AG09319 (cell line): Measurements from ENCODE around the gene PARD3.
A peak's percentile ranks its signal among the peaks of the same experiment; 100 is the strongest.
"Not testable (repeated sequence)": the region's sequence is repeated elsewhere in the genome, so short reads cannot be mapped to it uniquely, and the experiment has no call there.

ENCODE experiments used
- DNase-seq: peaks from one replicate; pipeline ENCODE4 v3.0.0-alpha.2; 2010; ENCODE audit warnings: low read depth; ENCODE audit errors: extremely low read depth
- TF ChIP-seq, protein P1 (sequence below): IDR thresholded peaks from 2 replicates; pipeline ENCODE4 v1.5.1; 2011; ENCODE audit warnings: low read depth, mild to moderate bottlenecking, inconsistent platforms, low read length, moderate library complexity

Gene PARD3

DNA sequence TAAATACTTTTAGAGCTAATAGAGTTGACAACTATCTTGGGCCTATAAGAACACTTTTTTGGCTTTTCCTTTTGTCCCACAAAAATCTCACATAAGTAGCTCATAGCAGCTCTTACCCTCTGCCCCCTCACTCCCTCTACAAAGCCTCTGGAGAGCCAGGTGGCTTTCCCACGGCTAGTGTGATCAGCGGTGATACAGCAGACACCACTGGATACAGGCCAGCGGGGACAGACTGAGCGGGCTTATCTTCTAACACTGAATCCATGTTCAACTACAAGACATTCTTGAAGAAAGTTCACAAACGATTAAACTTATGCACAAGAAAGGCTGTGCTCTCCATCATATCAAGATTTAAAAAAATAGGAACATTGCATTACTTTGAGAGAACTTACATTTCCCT is 377.2 kb downstream of the PARD3 start:
- TF ChIP-seq, protein P1, sequence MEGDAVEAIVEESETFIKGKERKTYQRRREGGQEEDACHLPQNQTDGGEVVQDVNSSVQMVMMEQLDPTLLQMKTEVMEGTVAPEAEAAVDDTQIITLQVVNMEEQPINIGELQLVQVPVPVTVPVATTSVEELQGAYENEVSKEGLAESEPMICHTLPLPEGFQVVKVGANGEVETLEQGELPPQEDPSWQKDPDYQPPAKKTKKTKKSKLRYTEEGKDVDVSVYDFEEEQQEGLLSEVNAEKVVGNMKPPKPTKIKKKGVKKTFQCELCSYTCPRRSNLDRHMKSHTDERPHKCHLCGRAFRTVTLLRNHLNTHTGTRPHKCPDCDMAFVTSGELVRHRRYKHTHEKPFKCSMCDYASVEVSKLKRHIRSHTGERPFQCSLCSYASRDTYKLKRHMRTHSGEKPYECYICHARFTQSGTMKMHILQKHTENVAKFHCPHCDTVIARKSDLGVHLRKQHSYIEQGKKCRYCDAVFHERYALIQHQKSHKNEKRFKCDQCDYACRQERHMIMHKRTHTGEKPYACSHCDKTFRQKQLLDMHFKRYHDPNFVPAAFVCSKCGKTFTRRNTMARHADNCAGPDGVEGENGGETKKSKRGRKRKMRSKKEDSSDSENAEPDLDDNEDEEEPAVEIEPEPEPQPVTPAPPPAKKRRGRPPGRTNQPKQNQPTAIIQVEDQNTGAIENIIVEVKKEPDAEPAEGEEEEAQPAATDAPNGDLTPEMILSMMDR = no peak
- no peak for DNase-seq

DNA sequence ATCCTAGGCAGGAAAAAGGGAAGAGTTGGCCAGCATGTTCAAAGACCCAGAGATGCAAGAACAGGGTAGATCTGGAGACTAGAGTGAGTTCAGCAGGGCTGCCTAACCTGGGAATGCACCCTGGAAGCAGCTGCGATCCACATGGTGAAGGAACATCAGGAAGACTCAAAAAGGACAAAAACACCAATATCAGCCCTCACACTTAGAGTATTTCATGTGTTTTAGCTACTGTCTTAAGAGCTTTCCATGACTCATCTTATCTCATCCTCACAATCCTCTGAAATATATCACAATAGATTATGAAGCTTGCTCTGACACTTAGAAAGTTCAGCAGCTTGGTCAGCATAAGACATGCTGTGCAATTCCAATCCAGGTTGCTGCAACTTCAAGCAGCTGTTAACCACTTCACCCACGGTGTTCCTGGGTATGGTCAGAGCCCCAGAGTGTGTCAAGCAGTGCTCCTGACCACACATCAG is 380.9 kb downstream of the PARD3 start:
- DNase-seq = peak; percentile 31
- TF ChIP-seq, protein P1 = no peak

DNA sequence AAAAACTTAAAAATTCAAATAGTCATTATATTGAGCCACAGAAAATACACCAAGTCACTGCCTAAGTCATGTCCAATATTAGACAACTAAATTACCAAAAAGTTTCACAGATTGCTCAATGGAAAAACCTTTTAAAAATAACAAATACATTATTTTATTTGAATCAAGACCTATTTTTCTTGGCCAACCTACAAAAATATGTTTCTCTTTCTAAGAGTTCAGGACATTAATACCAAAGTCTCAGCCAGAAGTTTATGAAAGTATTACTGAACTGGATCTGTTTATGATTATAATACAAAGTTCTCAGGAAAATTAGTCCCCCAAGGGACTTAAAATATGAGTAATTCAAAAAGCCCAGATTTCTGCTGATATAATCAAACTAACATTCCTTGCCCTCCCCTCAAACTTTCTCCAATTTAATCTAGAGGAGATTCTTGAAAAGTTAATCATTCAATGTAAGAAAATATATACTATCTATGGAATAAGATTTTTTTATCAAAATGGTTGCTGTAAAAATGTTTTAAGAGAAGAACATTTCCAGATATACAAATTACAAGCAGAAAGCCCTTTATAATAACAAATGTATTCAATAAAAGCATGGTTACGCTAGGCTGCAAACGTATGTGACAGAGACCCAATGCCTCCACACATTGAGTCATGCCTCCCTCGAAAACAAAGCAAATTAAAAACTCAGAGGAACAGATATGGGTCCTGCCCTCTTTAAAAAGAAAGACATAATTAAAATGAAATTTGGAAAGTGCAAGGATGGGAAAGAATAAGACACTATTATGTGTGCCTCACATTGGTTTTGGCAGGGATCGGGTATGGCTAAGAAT is 381.6 kb downstream of the PARD3 start:
- peak; percentile 88 for DNase-seq
- TF ChIP-seq, protein P1 = no peak

DNA sequence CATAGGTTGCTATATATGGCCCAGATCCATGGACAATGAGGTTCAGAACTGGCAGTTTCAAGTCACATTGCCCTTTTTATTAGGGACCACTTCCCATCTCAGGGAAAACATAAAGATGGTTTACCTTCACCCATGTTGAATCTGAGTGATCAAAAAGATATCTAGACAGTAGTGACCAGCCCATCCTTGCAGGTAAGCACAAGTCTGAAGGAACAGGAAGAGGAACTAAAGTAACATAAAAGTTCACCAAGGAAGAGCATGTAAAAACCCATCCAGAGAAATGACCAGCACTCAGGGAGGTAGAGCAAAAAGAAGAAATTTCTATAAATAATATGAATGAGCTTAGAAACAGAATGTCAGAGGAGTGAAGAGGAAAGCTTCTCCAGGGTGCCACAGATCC is 382.5 kb downstream of the PARD3 start:
- DNase-seq = no peak
- TF ChIP-seq, protein P1 = no peak

DNA sequence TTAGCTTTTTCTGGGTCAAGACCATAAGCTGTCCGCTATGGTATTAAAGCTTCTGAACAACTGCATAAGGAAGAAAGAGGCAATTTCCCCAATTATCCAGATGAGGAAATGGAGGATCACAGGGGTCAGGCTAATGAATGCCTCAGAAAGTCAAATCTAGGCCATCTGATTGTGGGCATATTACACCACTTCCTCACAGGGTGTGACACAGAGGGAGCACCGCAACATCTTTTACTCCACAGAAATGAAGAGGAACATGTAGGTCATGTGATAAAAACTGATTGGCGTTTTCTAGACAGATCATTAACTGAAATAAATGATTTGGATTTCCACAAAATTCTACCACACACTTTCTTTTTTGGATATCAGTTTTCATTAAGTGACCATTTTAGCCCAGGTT is 384.4 kb downstream of the PARD3 start:
- no peak for DNase-seq
- TF ChIP-seq, protein P1 = no peak

DNA sequence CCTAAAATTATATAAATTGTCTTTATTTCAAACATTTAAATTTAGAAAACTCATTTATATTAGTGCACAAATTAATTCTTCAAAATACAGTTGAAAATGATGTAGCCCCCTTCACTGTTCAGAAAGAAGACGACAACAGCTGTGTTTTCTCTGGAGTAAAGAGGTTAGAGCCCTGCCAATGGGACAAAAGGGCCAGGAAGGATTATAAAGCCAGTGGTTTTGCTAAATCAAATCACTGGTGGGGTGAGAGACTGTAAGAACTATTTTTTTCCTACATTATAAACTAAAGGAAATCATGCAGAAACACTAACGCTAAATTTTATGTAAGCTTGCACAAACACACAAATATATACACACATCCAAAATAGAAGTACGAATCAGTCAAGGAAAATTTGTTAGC is 386.6 kb downstream of the PARD3 start:
- TF ChIP-seq, protein P1 = no peak
- no peak for DNase-seq

DNA sequence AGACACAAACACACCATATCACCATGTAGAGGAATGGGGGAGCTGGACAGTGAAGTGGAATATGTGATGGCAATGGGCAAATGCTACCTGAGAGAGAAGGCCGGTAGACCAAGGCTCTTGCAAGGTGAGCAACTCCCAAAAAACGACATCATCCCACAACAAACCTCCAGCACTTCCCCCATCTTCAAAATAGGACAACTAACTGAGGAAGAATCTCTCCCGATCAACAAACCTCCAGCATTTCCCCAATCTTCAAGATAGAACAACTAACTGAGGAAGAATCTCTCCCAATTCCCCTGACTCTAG is 387.2 kb downstream of the PARD3 start:
- TF ChIP-seq, protein P1 = no peak
- DNase-seq = no peak

DNA sequence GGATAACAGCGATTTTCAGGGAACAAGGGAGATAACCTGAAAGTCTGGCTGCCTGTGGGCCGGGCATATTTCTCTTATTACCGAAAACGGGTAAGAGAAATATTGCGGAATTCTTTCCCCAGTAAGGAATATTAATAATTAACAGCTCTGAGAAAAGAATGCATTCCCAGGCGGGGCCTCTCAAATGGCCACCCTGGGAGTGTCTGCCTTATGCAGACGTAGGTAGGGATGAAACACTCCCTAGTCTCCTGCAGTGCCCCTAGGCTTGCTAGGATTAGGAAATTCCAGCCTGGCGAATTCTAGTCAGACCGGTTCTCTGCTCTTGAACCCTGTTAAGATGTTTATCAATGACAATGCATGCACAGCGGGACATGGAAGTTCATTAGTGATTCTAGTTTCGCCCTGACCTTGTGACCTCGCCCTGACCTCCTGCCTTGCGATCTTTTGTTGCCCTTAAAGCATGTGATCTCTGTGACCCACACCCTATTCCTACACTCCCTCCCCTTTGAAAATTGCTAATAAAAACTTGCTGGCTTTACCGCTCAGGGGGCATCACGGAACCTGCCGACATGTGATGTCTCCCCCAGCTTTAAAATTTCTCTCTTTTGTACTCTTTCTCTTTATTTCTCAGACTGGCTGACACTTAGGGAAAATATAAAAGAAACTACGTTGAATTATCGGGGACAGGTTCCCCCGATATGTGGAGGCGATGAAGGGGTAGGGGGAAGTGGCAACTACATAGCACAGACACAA is 387.8 kb downstream of the PARD3 start:
- DNase-seq = not testable (repeated sequence)

DNA sequence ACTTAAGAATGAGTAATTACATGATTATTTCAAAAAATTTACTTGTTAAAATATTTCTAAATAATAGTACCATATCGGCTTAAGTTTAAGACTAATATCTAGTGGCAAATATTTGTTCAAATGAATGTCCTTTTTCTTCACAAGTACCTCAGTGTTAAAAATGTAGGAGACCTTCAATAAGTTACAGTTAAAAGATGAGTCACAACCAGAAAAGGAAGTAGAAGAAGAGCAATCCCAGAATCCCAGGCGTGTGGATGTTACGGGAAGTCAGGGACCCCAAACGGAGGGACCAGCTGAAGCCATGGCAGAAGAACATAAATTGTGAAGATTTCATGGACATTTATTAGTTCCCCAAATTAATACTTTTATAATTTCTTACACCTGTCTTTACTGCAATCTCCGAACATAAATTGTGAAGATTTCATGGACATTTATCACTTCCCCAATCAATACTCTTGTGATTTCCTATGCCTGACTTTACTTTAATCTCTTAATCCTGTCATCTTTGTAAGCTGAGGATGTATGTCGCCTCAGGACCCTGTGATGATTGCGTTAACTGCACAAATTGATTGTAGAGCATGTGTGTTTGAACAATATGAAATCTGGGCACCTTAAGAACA is 388.4 kb downstream of the PARD3 start:
- DNase-seq = not testable (repeated sequence)
